MM.1S (cell line): ENCODE measurements around the gene C12orf50.

ENCODE experiments used
- CTCF ChIP-seq: fragments of 300-600 bp; sonication (generic); IDR thresholded peaks from 2 replicates; pipeline ENCODE4 v1.5.1; 2016; ENCODE audit warnings: antibody characterized with exemption, low read length, mixed read lengths
- EZH2 ChIP-seq: fragments of 300-600 bp; sonication (generic); optimal IDR thresholded peaks from 2 replicates; pipeline ENCODE3; 2017; ENCODE audit warnings: low read depth, mild to moderate bottlenecking, antibody characterized with exemption, low read length, mixed read lengths
- EZH2phosphoT487 ChIP-seq: fragments of 300-600 bp; sonication (generic); IDR thresholded peaks from 2 replicates; pipeline ENCODE4 v1.6.1; 2018; ENCODE audit warnings: antibody characterized with exemption, low read length

GRCh38 chr12:87930627-87931026 lies 98.6 kb downstream of the C12orf50 start:
- TF ChIP-seq CTCF (no peak), EZH2phosphoT487 (no peak), EZH2 (no peak)
